Measurements from ENCODE around the gene IKZF2. TPM values are rescaled to one million over a fixed set of nuclear protein-coding genes. Genes with fewer than 3 reads are reported as not detected.

The IKZF2 gene
- total and polyA plus RNA-seq, 10 of the 15 experiments (the other 5 are each of a cell fraction or from before 2014, with no cell fraction given), result 15.2 to 266 (median 87.2) TPM

DNA sequence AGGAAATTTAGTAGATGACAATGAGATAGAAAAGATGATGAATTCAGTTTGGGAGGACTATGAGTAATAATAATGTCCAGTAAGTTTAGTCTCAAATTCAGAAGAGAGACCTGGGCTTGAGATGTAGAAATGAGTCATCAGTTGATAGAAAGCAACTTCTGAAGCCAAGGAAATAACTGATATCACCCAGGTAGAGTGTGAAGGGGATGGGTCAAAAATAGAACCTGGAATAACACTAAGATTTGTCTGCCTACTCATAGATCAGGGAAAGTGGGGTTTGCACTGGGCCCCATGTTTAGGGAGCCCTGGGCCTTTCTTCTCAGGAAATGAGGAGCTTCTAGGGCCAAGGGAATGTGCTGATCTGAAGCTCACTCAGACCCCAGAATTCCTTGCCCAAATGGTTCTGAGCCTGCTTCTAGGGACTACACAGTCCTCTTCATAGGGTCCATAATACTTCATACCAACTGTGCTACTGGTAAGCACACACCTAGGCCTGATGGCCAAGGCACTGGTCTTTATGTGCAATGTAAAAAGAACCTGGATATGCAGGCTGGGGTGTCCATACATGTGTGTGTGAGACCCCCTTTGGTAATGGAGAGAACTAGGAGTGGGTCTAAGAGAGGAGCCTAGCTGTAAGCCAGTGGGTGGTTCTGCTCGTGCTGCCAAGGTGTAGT lies 141.2 kb downstream of the IKZF2 start:
- CTCF ChIA-PET, result interaction anchor here (0.7 to 1.4 kb wide), 4 partner anchors 25 to 221 kb away, joined by 3 to 4 read pairs (median 4); no protein-coding TSS in a partner anchor
- RAD21 ChIA-PET (ENCODE audit: unreplicated experiment), result interaction anchor here (1.8 to 1.9 kb wide), 2 partner anchors 9 to 138 kb away, joined by 7 read pairs; no protein-coding TSS in a partner anchor
- WGBS (ENCODE audit: insufficient coverage, insufficient replicate concordance, low lambda C conversion rate, missing lambda C conversion rate), result 100% methylated on average over 1 of the region's 1 CpG
- Histone ChIP-seq H3K36me3 (ENCODE audit: control insufficient read depth in 2 of 2, insufficient read depth in 2 of 2, low read length in 1 of 2) (peaks cover 12 to 52% of the 10 kb centered on the region in 2 experiments), H3K79me2 (ENCODE audit: control insufficient read depth, insufficient read depth, low read length) (peaks cover 97% of the 10 kb centered on the region), H2AFZ (ENCODE audit: control insufficient read depth, low read depth, low read length) (no peak overlapping the region), H3K9me3 (replicated peaks; ENCODE audit: control insufficient read depth, insufficient read depth, low read length) (no peaks in the 10 kb centered on the region; the same call in 2 of the 3 replicates), H3K4me2 (ENCODE audit: control insufficient read depth, insufficient read depth) (no peak overlapping the region; the same call in 1 of the 2 replicates), H3K4me1 (ENCODE audit: control insufficient read depth, insufficient read depth, low read length) (peaks cover 20% of the 10 kb centered on the region), H3K27ac (ENCODE audit: control insufficient read depth, insufficient read depth) (peak overlapping the region; percentile 16), H3K27me3 (replicated peaks in 1 of 2; ENCODE audit: control insufficient read depth in 2 of 2, insufficient read depth in 2 of 2, low read length in 1 of 2) (no peaks in the 10 kb centered on the region), H4K20me1 (ENCODE audit: control insufficient read depth, insufficient read depth) (peaks cover 3% of the 10 kb centered on the region; the same call in 1 of the 2 replicates), H3K9ac (ENCODE audit: control insufficient read depth, insufficient read depth, low read length) (no peak overlapping the region), H3K4me3 (no peak overlapping the region)
- in situ Hi-C loops (cut with MboI) (loop anchor here (25.0 kb wide), 1 partner anchor 1727 kb away; no protein-coding TSS in a partner anchor), intact Hi-C loops (cut with micrococcal nuclease; ENCODE audit: unreplicated experiment) (loop anchor here (5.0 to 10.0 kb wide), 3 partner anchors 233 to 2005 kb away; no protein-coding TSS in a partner anchor)
- SMC1A ChIA-PET (ENCODE audit: uncharacterized antibody, unreplicated experiment), result interaction anchor here (0.6 to 21.1 kb wide), 16 partner anchors 9 to 233 kb away, joined by 3 to 430 read pairs (median 3); partner anchors contain the start of gene IKZF2
- POLR2A ChIA-PET, result interaction anchor here (0.9 to 1.5 kb wide), 3 partner anchors 9 to 28 kb away, joined by 3 to 4 read pairs (median 3); no protein-coding TSS in a partner anchor
- FAIRE-seq (no peak), DNase-seq (ENCODE audit: low read depth, low spot score) (no peak), ATAC-seq (peak; percentile 35)
- BruUV-seq (replicated peaks), result no TSS peak
- TF ChIP-seq CREM (IDR thresholded peaks at IDR 0.05; ENCODE audit: low read depth) (no peak), TBL1XR1 (IDR thresholded peaks at IDR 0.05; ENCODE audit: low read depth, low read length) (no peak), ZZZ3 (IDR thresholded peaks at IDR 0.05; ENCODE audit: control insufficient read depth, insufficient read length, low read depth) (no peak), NR2C1 (IDR thresholded peaks at IDR 0.05) (no peak), SMC3 (IDR thresholded peaks at IDR 0.05; ENCODE audit: borderline replicate concordance, low read length) (no peak), RCOR1 (conservative IDR thresholded peaks at IDR 0.05; ENCODE audit: low read depth, low read length) (no peak), CHD2 (IDR thresholded peaks at IDR 0.05; ENCODE audit: borderline replicate concordance, low read depth, low read length) (no peak), HCFC1 (IDR thresholded peaks at IDR 0.05; ENCODE audit: low read length) (no peak), POU2F2 (IDR thresholded peaks at IDR 0.05; ENCODE audit: borderline replicate concordance, low read depth, low read length) (peak; percentile 36; the same call in 1 of the 3 replicates), POLR2AphosphoS5 (IDR thresholded peaks at IDR 0.05; ENCODE audit: low read length) (0 out of 2 replicates have a peak, but pooled peaks have one; percentile 63), RELA (IDR thresholded peaks at IDR 0.05; ENCODE audit: borderline replicate concordance, partially characterized antibody) (no peak), POLR2AphosphoS2 (IDR thresholded peaks at IDR 0.05; ENCODE audit: low read depth, low read length) (peak; percentile 76), CBFB (IDR thresholded peaks at IDR 0.05; ENCODE audit: low read depth) (no peak), SRF (IDR thresholded peaks at IDR 0.05; ENCODE audit: low read depth in 2 of 2, low read length in 2 of 2) (no peak)
- TF ChIP-seq, protein P1, sequence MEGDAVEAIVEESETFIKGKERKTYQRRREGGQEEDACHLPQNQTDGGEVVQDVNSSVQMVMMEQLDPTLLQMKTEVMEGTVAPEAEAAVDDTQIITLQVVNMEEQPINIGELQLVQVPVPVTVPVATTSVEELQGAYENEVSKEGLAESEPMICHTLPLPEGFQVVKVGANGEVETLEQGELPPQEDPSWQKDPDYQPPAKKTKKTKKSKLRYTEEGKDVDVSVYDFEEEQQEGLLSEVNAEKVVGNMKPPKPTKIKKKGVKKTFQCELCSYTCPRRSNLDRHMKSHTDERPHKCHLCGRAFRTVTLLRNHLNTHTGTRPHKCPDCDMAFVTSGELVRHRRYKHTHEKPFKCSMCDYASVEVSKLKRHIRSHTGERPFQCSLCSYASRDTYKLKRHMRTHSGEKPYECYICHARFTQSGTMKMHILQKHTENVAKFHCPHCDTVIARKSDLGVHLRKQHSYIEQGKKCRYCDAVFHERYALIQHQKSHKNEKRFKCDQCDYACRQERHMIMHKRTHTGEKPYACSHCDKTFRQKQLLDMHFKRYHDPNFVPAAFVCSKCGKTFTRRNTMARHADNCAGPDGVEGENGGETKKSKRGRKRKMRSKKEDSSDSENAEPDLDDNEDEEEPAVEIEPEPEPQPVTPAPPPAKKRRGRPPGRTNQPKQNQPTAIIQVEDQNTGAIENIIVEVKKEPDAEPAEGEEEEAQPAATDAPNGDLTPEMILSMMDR (IDR thresholded peaks at IDR 0.05 in 2 of 3, conservative IDR thresholded peaks at IDR 0.05 in 1 of 3; ENCODE audit: control insufficient read depth in 2 of 3, extremely low read depth in 1 of 3, insufficient read depth in 1 of 3, low read depth in 3 of 3, low read length in 3 of 3), result no peak
- TF ChIP-seq, protein P2, sequence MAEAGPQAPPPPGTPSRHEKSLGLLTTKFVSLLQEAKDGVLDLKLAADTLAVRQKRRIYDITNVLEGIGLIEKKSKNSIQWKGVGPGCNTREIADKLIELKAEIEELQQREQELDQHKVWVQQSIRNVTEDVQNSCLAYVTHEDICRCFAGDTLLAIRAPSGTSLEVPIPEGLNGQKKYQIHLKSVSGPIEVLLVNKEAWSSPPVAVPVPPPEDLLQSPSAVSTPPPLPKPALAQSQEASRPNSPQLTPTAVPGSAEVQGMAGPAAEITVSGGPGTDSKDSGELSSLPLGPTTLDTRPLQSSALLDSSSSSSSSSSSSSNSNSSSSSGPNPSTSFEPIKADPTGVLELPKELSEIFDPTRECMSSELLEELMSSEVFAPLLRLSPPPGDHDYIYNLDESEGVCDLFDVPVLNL (IDR thresholded peaks at IDR 0.05; ENCODE audit: low read depth, low read length), result no peak
- TF ChIP-seq, protein P3, sequence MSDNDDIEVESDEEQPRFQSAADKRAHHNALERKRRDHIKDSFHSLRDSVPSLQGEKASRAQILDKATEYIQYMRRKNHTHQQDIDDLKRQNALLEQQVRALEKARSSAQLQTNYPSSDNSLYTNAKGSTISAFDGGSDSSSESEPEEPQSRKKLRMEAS (IDR thresholded peaks at IDR 0.05; ENCODE audit: low read depth, low read length), result no peak
- TF ChIP-seq, protein P4, sequence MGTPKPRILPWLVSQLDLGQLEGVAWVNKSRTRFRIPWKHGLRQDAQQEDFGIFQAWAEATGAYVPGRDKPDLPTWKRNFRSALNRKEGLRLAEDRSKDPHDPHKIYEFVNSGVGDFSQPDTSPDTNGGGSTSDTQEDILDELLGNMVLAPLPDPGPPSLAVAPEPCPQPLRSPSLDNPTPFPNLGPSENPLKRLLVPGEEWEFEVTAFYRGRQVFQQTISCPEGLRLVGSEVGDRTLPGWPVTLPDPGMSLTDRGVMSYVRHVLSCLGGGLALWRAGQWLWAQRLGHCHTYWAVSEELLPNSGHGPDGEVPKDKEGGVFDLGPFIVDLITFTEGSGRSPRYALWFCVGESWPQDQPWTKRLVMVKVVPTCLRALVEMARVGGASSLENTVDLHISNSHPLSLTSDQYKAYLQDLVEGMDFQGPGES (IDR thresholded peaks at IDR 0.05), result no peak
- TF ChIP-seq, protein P5, sequence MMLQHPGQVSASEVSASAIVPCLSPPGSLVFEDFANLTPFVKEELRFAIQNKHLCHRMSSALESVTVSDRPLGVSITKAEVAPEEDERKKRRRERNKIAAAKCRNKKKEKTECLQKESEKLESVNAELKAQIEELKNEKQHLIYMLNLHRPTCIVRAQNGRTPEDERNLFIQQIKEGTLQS (IDR thresholded peaks at IDR 0.05; ENCODE audit: borderline replicate concordance, extremely low read depth, low read depth, low read length), result no peak

Measured in GM12878 (cell line).